ENCODE measurements around the gene GTSE1.

Gene GTSE1

GRCh38 chr22:46362934-46363515, 66.4 kb downstream of the GTSE1 start:
- no peak overlapping the region for H3K27ac ChIP-seq

GRCh38 chr22:46363611-46364321, 67.1 kb downstream of the GTSE1 start:
- no peak for DNase-seq
- peaks cover 2% of the 10 kb centered on the region; the same call in 1 of the 2 replicates for H3K36me3 ChIP-seq
- no peak overlapping the region for H3K4me3 ChIP-seq (ENCODE audit: low read depth, low read length)
- no peak for TF ChIP-seq CTCF (IDR thresholded peaks at IDR 0.05; ENCODE audit: low read depth, low read length)
- H3K9me3 ChIP-seq (ENCODE audit: severe bottlenecking), result no peaks in the 10 kb centered on the region
- no peaks in the 10 kb centered on the region for H3K27me3 ChIP-seq (ENCODE audit: insufficient read depth, low read depth, severe bottlenecking)
- H3K27ac ChIP-seq, result no peak overlapping the region

More at GRCh38 chr22:46362934-46363515, 66.4 kb downstream of the GTSE1 start:
- no peak for TF ChIP-seq CTCF (IDR thresholded peaks at IDR 0.05; ENCODE audit: low read depth, low read length)
- Histone ChIP-seq H3K36me3 (peaks cover 5% of the 10 kb centered on the region; the same call in 1 of the 2 replicates), H3K4me3 (ENCODE audit: low read depth, low read length) (no peak overlapping the region), H3K27me3 (ENCODE audit: insufficient read depth, low read depth, severe bottlenecking) (no peaks in the 10 kb centered on the region), H3K9me3 (ENCODE audit: severe bottlenecking) (no peaks in the 10 kb centered on the region)
- no peak for DNase-seq

GRCh38 chr22:46364341-46365165, 67.9 kb downstream of the GTSE1 start:
- TF ChIP-seq CTCF (IDR thresholded peaks at IDR 0.05; ENCODE audit: low read depth, low read length), result no peak
- H3K36me3 ChIP-seq, result no peaks in the 10 kb centered on the region

GRCh38 chr22:46365166-46365624, 68.5 kb downstream of the GTSE1 start:
- DNase-seq, result no peak
- TF ChIP-seq CTCF (IDR thresholded peaks at IDR 0.05; ENCODE audit: low read depth, low read length), result no peak
- no peaks in the 10 kb centered on the region for H3K9me3 ChIP-seq (ENCODE audit: severe bottlenecking)
- no peaks in the 10 kb centered on the region for H3K36me3 ChIP-seq
- no peak overlapping the region for H3K27ac ChIP-seq
- H3K4me3 ChIP-seq (ENCODE audit: low read depth, low read length), result no peak overlapping the region
- H3K27me3 ChIP-seq (ENCODE audit: insufficient read depth, low read depth, severe bottlenecking), result no peaks in the 10 kb centered on the region

More at GRCh38 chr22:46364341-46365165, 67.9 kb downstream of the GTSE1 start:
- Histone ChIP-seq H3K9me3 (ENCODE audit: severe bottlenecking) (no peaks in the 10 kb centered on the region), H3K27me3 (ENCODE audit: insufficient read depth, low read depth, severe bottlenecking) (no peaks in the 10 kb centered on the region), H3K27ac (no peak overlapping the region), H3K4me3 (ENCODE audit: low read depth, low read length) (no peak overlapping the region)
- no peak for DNase-seq

GRCh38 chr22:46366327-46366731, 69.7 kb downstream of the GTSE1 start:
- TF ChIP-seq CTCF (IDR thresholded peaks at IDR 0.05; ENCODE audit: low read depth, low read length), result no peak
- no peaks in the 10 kb centered on the region for H3K27me3 ChIP-seq (ENCODE audit: insufficient read depth, low read depth, severe bottlenecking)
- H3K36me3 ChIP-seq, result no peaks in the 10 kb centered on the region
- H3K4me3 ChIP-seq (ENCODE audit: low read depth, low read length), result no peak overlapping the region
- H3K9me3 ChIP-seq (ENCODE audit: severe bottlenecking), result no peaks in the 10 kb centered on the region
- DNase-seq, result no peak
- H3K27ac ChIP-seq, result no peak overlapping the region

Data from WERI-Rb-1 (cell line).